ENCODE results near the gene RIOK1.
"Not testable (repeated sequence)": the region's sequence is repeated elsewhere in the genome, so short reads cannot be mapped to it uniquely, and the experiment has no call there.

Gene RIOK1

DNA sequence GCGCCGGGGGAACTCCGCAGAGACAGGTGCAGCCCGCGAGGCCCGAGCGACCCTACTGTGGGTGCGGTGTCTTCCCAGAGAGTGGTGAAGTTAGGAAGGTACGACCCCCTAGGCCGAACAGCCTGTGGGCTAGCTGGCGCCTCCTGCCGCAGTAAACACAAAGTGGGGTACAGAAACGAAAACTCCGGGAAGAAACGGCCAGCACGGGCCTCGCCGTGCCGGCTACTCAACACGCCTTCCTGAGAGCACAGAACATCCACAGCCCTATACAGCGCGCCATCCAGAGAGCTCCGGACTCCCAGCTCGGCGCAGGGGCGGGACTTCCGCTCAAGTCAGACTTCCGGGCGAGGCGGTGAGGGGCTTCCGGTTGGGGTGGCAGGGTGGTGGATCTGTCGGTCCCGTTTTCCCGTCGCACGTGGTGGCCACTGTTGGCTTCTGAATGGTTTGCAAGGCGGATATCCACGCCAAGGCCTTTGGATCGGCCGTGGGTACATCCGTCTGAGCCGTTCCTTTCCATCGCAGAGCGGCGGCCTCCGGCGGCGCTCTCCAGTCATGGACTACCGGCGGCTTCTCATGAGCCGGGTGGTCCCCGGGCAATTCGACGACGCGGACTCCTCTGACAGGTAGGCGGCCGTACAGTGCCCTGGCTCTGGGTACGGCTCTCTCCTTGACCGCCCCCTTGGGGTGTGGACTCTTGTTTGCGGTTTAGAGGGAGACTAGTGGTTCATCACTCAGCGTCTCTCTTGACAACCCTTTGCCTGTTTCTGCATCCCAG lies at the start of gene RIOK1, which contains the start of gene CAGE1:
RIOK1 (plus strand) TSS at position 358 of the 775 bp plus-strand sequence; CDS start at position 553, 195 bp downstream.
CAGE1 (minus strand) TSS at position 292 of the 775 bp plus-strand sequence. CDS start 2,569 bp downstream, outside the sequence.
- peak within 1 kb of the TSS; percentile 90 for H3K27ac ChIP-seq

DNA sequence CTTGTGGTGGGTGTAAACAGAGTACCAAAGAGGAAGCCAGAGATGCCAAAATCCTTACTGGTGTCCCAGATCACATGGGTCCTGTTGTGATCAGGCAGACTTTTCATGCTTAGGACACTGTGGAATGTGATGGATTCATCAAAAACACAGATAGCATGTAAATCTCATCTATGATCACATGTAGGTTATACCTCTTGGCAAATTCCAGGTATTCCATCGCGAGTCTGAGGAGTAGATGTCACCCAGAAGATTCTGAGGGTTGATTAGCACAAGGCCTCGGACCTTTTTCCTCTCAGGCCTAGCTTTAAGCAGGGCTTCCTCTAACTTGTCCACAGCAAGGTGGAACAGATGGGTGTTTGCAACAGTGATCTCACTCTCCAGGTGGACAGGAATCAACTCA lies 48.3 kb upstream of the RIOK1 start:
- no peak overlapping the region for H3K27ac ChIP-seq
- no peak for DNase-seq (ENCODE audit: low read depth, low spot score)

More for the DNA sequence above, at the start of gene RIOK1, which contains the start of gene CAGE1:
- DNase-seq (ENCODE audit: low read depth, low spot score): peak; percentile 79

DNA sequence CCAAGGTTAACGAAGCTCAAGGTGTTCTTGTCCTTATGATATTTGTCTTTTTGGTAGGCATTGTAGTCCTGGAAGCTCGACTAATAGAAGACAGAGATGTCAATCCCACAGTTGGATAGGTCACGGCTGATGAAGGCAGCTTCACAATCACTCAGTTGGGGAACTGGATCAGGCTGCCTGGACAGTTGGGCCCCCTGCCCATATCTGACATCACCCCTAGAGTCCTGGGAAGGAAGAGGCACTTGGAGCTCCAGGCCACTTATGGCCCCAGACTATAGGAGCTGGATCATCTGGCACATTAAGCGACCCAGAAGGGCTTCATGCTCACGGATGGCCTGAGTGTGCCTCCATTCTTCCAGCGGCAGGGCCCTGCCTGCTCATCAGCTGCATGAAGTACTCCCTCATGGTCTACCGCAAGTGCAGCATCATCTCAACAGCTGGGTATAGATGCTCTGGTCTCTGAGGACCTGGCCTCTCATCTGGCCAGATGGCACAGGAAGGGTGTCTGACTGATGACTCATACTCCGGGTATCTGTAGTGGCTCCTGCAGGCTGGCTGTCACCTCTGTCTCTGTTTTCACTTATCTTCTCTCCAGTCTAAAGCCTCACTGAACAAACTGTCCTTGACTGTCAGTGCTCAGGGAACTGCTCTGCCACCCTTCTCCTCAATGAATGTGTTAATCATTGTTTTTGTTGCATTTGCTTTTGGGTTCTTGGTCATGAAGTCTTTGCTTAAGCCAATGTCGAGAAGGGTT lies 47.4 kb upstream of the RIOK1 start:
- no peak overlapping the region for H3K27ac ChIP-seq
- DNase-seq (ENCODE audit: low read depth, low spot score): no peak

DNA sequence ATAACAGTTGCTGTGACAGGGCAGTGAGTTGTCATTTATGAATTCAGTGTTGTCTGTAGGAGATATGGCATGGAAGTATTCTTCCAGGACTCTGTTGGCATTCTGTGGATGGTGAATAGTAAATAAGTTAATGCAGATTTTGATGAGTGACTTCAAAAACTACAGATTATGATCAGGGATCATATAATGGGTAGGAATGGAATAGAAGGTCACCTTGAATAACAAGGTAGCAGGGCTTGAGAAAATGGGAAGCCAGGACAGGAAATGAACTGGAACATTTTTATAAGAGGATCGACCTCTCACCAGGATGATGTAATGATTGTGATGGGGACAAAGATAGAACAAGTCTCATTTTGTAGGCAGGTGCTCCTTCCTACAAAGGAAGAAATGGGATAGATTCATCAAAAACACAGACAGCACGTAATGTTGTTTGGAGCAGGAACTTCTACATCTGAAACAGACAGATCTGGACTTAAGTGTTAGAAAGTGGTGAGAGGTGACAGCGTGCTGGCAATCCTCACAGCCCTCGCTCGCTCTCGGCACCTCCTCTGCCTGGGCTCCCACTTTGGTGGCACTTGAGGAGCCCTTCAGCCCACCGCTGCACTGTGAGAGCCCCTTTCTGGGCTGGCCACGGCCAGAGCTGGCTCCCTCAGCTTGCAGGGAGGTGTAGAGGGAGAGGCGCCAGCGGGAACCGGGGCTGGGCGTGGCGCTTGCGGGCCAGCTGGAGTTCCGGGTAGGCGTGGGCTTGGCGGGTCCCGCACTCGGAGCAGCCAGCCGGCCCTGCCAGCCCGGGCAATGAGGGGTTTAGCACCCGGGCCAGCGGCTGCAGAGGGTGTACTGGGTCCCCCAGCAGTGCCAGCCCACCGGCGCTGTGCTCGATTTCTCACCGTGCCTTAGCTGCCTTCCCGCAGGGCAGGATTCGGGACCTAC lies 45.8 kb upstream of the RIOK1 start:
- DNase-seq (ENCODE audit: low read depth, low spot score): no peak
- no peak overlapping the region for H3K27ac ChIP-seq

GRCh38 chr6:7344773-7345450 lies 44.7 kb upstream of the RIOK1 start:
- not testable (repeated sequence) for DNase-seq (ENCODE audit: low read depth, low spot score); H3K27ac ChIP-seq

- peak overlapping the region; percentile 58 for H3K27ac ChIP-seq
- DNase-seq (ENCODE audit: low read depth, low spot score): peak; percentile 85
These were observed 42.0 kb upstream of the RIOK1 start for GRCh38 chr6:7347551-7347997.

- not testable (repeated sequence) for DNase-seq (ENCODE audit: low read depth, low spot score); H3K27ac ChIP-seq
These were observed 39.0 kb upstream of the RIOK1 start for GRCh38 chr6:7350591-7350990.

- H3K27ac ChIP-seq; DNase-seq (ENCODE audit: low read depth, low spot score): not testable (repeated sequence)
These were observed 37.7 kb upstream of the RIOK1 start for GRCh38 chr6:7351916-7352315.

DNA sequence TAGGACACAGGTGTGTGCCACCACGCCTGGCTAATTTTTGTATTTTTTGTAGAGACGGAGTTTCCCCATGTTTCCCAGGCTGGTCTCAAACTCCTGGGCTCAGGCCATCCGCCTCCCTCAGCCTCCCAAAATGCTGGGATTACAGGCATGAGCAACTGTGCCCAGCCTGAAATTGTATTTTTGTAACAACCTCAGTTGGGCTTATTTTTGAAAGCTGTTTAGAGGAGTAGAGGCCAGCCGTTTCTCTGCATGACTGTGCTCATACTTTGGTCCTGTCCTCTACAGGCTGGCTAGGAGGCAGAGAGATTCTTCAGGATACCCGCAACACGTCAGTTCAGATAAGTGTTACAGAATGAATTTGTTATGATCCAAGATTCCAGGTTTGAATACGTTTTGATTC lies 22.2 kb upstream of the RIOK1 start:
- H3K27ac ChIP-seq: no peak overlapping the region
- no peak for DNase-seq (ENCODE audit: low read depth, low spot score)

- H3K27ac ChIP-seq: no peak overlapping the region
- DNase-seq (ENCODE audit: low read depth, low spot score): no peak
These were observed 15.9 kb upstream of the RIOK1 start for GRCh38 chr6:7373739-7374138.

DNA sequence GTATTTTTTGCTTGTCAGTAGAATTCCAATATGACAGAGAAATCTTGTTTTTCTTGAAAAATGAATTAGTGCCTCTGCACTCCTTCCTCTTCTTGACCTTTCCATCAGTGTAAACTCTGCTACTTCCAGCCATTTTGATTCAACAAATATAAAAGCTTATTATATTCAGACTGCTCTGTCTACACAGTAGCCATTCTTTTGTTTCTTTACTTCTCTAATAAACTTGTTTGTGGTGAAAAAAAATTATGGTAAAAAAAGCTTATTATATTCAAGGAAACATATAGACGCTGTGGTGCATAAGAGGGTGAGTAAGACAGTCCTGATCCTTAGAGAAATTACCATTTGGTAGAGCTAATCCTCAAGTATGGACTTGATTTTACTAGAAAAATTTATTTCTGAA lies 11.6 kb upstream of the RIOK1 start:
- no peak overlapping the region for H3K27ac ChIP-seq
- DNase-seq (ENCODE audit: low read depth, low spot score): no peak

DNA sequence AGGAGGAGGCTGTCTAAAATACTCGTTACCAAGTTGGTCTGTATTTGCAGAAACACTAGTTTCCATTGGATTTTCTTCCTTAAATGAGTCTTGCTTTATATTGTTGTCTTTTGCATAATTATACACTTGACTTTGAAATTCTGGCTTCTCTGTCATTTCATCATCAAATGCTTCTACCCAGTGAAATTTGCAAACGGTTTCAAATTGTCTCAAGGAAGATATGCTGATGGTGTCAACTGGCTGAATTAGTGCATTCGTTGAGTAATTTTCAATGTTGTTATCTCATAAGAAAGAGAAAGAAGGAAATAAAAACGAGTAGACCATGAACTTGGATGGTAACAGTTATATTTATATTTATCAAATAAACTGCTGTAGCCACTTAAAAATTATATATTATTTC lies 10.9 kb upstream of the RIOK1 start:
- no peak for DNase-seq (ENCODE audit: low read depth, low spot score)
- H3K27ac ChIP-seq: no peak overlapping the region

GRCh38 chr6:7381092-7381491 lies 8.5 kb upstream of the RIOK1 start:
- H3K27ac ChIP-seq: no peak overlapping the region
- DNase-seq (ENCODE audit: low read depth, low spot score): no peak

- no peak for DNase-seq (ENCODE audit: low read depth, low spot score)
- peak overlapping the region; percentile 90 for H3K27ac ChIP-seq
These were observed 502 bp upstream of the RIOK1 start for GRCh38 chr6:7389162-7389450.

DNA sequence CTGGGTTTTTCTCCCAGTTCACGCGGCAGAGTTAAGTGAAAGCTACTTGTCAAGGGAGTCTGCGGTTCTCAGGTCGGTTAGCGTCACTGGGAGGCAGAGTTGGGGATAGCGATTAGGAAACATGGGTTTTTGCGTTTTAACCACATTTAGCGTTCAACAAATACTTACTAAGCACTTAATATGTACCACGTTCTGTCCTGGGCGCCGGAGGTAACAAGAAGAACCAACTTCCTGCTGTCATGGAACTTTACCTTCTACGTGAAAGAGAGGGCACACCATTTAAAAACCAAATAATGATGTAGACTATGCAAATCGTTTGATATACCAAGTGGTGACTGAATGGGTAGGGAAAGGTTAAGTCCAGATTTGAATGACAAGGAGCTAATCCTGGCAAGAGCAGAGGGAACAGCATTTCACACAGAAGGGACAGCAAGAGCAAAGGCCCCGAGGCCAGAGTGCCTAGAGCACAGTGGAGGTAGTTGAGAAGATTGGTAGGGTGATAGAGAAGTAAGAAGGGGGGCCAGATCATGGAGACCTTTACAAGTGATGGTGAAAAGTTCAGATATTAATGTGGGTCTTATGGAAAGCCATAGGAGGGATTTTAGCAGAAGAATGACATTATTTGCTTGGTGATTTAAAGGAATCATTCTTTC lies 744 bp downstream of the RIOK1 start:
- DNase-seq (ENCODE audit: low read depth, low spot score): no peak
- peak overlapping the region; percentile 90 for H3K27ac ChIP-seq

DNA sequence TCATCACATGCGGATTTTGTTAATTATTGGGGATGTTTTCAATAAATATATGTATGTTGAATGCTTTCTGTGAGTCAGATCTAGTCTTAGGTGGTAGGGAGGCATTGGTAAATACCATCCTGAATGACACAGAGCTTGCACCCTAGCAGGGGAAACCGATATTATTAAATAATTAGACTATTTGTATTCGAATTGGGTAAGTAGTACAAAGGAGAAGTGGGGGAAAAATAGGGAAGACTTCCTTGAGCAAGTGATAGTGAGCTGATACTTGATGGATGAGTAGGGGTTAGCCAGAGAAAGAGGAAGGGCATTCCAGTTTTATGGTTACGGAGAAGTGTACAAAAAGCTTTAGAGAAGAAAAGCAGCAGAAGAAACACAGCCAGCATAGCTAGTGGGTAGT lies 1.5 kb downstream of the RIOK1 start:
- no peak for DNase-seq (ENCODE audit: low read depth, low spot score)
- H3K27ac ChIP-seq: no peak overlapping the region

GRCh38 chr6:7392402-7392801 lies 2.8 kb downstream of the RIOK1 start:
- no peak for DNase-seq (ENCODE audit: low read depth, low spot score)

GRCh38 chr6:7401075-7401474 lies 11.5 kb downstream of the RIOK1 start:
- peak overlapping the region; percentile 5 for H3K27ac ChIP-seq
- DNase-seq (ENCODE audit: low read depth, low spot score): no peak

More at GRCh38 chr6:7392402-7392801, 2.8 kb downstream of the RIOK1 start:
- no peak overlapping the region for H3K27ac ChIP-seq

DNA sequence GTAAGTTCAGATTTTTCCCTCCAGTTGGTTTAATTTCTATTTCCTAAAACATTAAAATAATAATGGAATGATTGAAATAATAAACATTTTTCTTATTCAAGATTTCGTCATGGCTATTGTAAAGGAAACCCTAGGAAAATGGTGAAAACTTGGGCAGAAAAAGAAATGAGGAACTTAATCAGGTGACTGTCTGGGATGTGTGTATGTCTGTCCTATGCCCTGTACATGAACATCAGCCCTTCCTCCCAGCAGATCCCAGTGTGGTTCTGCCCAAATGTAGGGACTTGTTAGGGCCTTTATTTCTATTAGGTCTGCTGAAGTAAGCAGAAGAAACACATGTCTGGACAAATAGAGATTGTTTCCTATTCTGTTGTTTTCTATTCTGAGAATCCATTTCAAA lies 13.1 kb downstream of the RIOK1 start:
- no peak for DNase-seq (ENCODE audit: low read depth, low spot score)
- H3K27ac ChIP-seq: no peak overlapping the region
